ENCODE results near the gene TMPRSS11A. TPM values are rescaled to one million over a fixed set of nuclear protein-coding genes. Genes with fewer than 3 reads are reported as not detected.

The TMPRSS11A gene
- total and polyA plus RNA-seq, 2 donors (not counting 3 experiments of a cell fraction or from before 2014, with no cell fraction given) = not detected

DNA sequence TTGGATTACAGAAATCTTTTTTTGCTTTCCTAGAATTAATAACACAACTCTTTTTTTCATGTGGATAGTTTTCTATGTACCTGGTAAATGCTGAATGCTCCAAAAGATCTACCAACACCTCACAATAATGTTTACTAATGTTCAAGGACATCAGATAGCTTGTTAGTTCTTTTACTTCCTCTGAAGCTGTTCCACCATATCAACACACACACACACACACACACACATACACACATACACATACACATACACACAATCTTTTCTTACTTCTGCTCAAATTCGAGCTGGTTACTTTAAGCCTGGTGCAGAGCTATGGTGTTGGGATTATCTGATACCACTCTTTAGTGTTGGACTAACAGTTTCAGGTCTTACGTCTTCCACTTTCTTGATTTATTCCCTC is 51.2 kb downstream of the TMPRSS11A start:
- Histone ChIP-seq H3K27ac (ENCODE audit: insufficient read depth, low read depth, low read length) (no peak overlapping the region), H3K9me3 (replicated peaks; ENCODE audit: control insufficient read depth, insufficient read depth, low read length) (no peaks in the 10 kb centered on the region), H4K20me1 (replicated peaks; ENCODE audit: control insufficient read depth, extremely low read depth, insufficient read depth, low read length) (no peaks in the 10 kb centered on the region), H3K9ac (replicated peaks; ENCODE audit: extremely low read depth, insufficient read depth, low read length) (no peak overlapping the region), H3K36me3 (ENCODE audit: control insufficient read depth in 2 of 2, extremely low read depth in 1 of 2, insufficient read depth in 2 of 2, low read length in 2 of 2) (no peaks in the 10 kb centered on the region), H3K4me1 (ENCODE audit: control insufficient read depth, extremely low read depth, insufficient read depth, low read length) (no peaks in the 10 kb centered on the region), H3K9me1 (replicated peaks; ENCODE audit: control insufficient read depth, extremely low read depth, insufficient read depth, low read length) (no peaks in the 10 kb centered on the region), H3K27me3 (ENCODE audit: control insufficient read depth in 2 of 2, insufficient read depth in 2 of 2, low read length in 2 of 2) (peaks cover 1 to 6% of the 10 kb centered on the region in 2 experiments), H3K4me3 (replicated peaks in 1 of 3; ENCODE audit: insufficient read depth in 1 of 3, low read depth in 1 of 3, low read length in 3 of 3) (no peak overlapping the region), H3K4me2 (ENCODE audit: insufficient read depth, low read length) (no peak overlapping the region), H3K79me2 (ENCODE audit: control insufficient read depth, insufficient read depth, low read length) (no peaks in the 10 kb centered on the region), H2AFZ (ENCODE audit: low read depth, low read length) (no peak overlapping the region)
- BruUV-seq (replicated peaks) = no TSS peak
- DNase-seq (ENCODE audit: low read depth, low spot score) (no peak), FAIRE-seq (no peak)
- intact Hi-C loops (cut with micrococcal nuclease) (no loop called here), dilution Hi-C loops (cut with MboI; ENCODE audit: extremely low pct_ligation_motif_present, low sequenced_read_pairs) (no loop called here)
- TF ChIP-seq POLR2AphosphoS5 (IDR thresholded peaks at IDR 0.05; ENCODE audit: insufficient read depth, low read depth, low read length) = no peak
- no peak for TF ChIP-seq MYC (IDR thresholded peaks at IDR 0.05; ENCODE audit: low read depth, low read length)
- no peak for TF ChIP-seq FOS (IDR thresholded peaks at IDR 0.05; ENCODE audit: borderline replicate concordance, insufficient read depth, low read length)
- TF ChIP-seq JUN (IDR thresholded peaks at IDR 0.05; ENCODE audit: borderline replicate concordance, insufficient read depth, insufficient read length, low read depth) = no peak
- TF ChIP-seq, protein P1, sequence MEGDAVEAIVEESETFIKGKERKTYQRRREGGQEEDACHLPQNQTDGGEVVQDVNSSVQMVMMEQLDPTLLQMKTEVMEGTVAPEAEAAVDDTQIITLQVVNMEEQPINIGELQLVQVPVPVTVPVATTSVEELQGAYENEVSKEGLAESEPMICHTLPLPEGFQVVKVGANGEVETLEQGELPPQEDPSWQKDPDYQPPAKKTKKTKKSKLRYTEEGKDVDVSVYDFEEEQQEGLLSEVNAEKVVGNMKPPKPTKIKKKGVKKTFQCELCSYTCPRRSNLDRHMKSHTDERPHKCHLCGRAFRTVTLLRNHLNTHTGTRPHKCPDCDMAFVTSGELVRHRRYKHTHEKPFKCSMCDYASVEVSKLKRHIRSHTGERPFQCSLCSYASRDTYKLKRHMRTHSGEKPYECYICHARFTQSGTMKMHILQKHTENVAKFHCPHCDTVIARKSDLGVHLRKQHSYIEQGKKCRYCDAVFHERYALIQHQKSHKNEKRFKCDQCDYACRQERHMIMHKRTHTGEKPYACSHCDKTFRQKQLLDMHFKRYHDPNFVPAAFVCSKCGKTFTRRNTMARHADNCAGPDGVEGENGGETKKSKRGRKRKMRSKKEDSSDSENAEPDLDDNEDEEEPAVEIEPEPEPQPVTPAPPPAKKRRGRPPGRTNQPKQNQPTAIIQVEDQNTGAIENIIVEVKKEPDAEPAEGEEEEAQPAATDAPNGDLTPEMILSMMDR (IDR thresholded peaks at IDR 0.05; ENCODE audit: extremely low read depth in 1 of 2, insufficient read depth in 1 of 2, low read depth in 1 of 2, low read length in 2 of 2) = no peak
- no peak for TF ChIP-seq GATA2 (IDR thresholded peaks at IDR 0.05; ENCODE audit: insufficient read depth, insufficient read length, low read depth, low read length)
- TF ChIP-seq, protein P2, sequence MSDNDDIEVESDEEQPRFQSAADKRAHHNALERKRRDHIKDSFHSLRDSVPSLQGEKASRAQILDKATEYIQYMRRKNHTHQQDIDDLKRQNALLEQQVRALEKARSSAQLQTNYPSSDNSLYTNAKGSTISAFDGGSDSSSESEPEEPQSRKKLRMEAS (IDR thresholded peaks at IDR 0.05; ENCODE audit: insufficient read depth, insufficient read length) = no peak
- TF ChIP-seq EZH2 (IDR thresholded peaks at IDR 0.05; ENCODE audit: borderline replicate concordance, low read depth, low read length, severe bottlenecking) = no peak
- no peak for TF ChIP-seq POLR2A (IDR thresholded peaks at IDR 0.05; ENCODE audit: low read depth, low read length)
- ChIA-PET POLR2A (no interaction called here), CTCF (interaction anchor here (1.1 to 3.0 kb wide), 9 partner anchors 9 to 359 kb away, joined by 3 to 52 read pairs (median 10); no protein-coding TSS in a partner anchor)

All from endothelial cell of umbilical vein (primary cell).